Mucosa of descending colon (tissue), 3 donors: ENCODE results near the gene CLTCL1. TPM values are rescaled to one million over a fixed set of nuclear protein-coding genes. Genes with fewer than 3 reads are reported as not detected.
"Not testable (repeated sequence)": the region's sequence is repeated elsewhere in the genome, so short reads cannot be mapped to it uniquely, and the experiment has no call there.

ENCODE experiments used
- ATAC-seq: fragments of 200-7000 bp; cut with Tn5 transposase; one replicate; pipeline ENCODE4 v1.9.1; 2020; ENCODE audit warnings: mild to moderate bottlenecking, moderate library complexity
- DNase-seq, 3 donors: peaks; one replicate each; pipeline ENCODE4 v3.0.0-alpha.2; 2020
- H3K36me3 ChIP-seq: fragments of 200-600 bp; one replicate; pipeline ENCODE4 v1.8.0; 2021; ENCODE audit warnings: low read depth, mild to moderate bottlenecking
- H3K4me1 ChIP-seq: fragments of 200-600 bp; one replicate; pipeline ENCODE4 v1.8.0; 2021; ENCODE audit warnings: low read depth, mild to moderate bottlenecking
- H3K4me3 ChIP-seq: fragments of 200-600 bp; one replicate; pipeline ENCODE4 v1.8.0; 2021; ENCODE audit warnings: mild to moderate bottlenecking
- H3K9me3 ChIP-seq: fragments of 200-600 bp; one replicate; pipeline ENCODE4 v1.8.0; 2021; ENCODE audit warnings: mild to moderate bottlenecking
- intact Hi-C, 2 donors: fragments of 100-400 bp; cut with DNase I in 1 of 2; cut with micrococcal nuclease in 1 of 2; formaldehyde crosslinking; loops; one replicate each; pipeline versions ENCODE4 v1.11.0 to v1.11.1; 2022; cut with DNase I, micrococcal nuclease
- total RNA-seq, 3 donors: library from RNA; stranded (reverse); fragmentation: NEBNext Ultra II Directional in 2 of 3; extraction: Animal tissue kit (Norgen Biotek cat#: 25700) in 2 of 3; gene quantifications; one replicate each; pipeline versions ENCODE4 v1.2.1 to v1.2.4, GENCODE V29; 2021 to 2023
- TF ChIP-seq, protein P1 (sequence below): fragments of 200-600 bp; IDR thresholded peaks from one replicate; pipeline ENCODE4 v1.8.0; 2022; ENCODE audit warnings: antibody characterized with exemption, mild to moderate bottlenecking
- donor health status: DM: no; HTN: no; CAD: no; lungs with moderate emphysema.
- donor health status: DM: no; HTN: no; CAD: no.
- donor health status: DM: no; HTN: yes; CAD: no.

CLTCL1 gene
- total RNA-seq, 3 donors from 2014 or later = 3.0 to 5.9 (median 5.7) TPM

DNA sequence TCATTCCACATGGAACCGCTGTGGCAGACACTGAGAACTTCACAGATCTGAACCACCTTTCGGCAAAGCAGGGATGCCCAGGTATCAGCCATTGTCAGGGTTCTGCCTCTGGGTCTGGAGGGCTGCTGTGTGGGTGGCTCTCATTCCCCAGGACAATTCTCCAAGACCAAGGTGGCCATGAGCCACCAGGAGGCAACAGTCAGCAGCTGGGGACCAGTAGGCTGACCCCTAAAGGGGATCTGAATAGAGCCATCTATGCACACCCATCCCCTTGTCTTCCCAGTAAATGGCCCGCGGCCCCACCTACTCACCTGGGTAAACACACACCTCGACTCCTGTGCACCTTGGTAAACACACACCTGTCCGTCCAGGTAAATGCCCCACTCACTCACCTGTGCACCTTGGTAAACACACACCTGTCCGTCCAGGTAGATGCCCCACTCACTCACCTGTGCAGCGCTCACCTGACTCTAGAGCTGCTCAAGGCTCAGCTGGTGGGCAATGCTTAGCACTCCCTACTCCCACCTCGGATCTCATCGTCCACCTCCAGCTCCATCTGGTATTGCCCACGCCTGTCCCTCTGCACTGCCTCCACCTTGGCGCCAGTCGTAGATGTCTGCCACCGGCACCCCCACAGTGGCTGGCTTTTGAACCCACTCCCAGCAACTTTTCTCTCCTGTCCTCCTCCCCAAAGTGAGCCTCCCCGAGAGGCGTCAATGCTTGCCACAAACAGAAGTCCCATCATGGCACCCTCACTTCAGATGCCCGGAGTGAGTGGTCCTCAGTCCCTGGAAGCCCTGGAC lies 123.2 kb downstream of the CLTCL1 start:
- no peaks in the 10 kb centered on the region for H3K36me3 ChIP-seq
- DNase-seq (no peak), ATAC-seq (no peak)
- H3K9me3 ChIP-seq = no peaks in the 10 kb centered on the region
- intact Hi-C loops = no loop called here
- H3K4me1 ChIP-seq = peaks cover 27% of the 10 kb centered on the region
- no peak overlapping the region for H3K4me3 ChIP-seq
- TF ChIP-seq, protein P1, sequence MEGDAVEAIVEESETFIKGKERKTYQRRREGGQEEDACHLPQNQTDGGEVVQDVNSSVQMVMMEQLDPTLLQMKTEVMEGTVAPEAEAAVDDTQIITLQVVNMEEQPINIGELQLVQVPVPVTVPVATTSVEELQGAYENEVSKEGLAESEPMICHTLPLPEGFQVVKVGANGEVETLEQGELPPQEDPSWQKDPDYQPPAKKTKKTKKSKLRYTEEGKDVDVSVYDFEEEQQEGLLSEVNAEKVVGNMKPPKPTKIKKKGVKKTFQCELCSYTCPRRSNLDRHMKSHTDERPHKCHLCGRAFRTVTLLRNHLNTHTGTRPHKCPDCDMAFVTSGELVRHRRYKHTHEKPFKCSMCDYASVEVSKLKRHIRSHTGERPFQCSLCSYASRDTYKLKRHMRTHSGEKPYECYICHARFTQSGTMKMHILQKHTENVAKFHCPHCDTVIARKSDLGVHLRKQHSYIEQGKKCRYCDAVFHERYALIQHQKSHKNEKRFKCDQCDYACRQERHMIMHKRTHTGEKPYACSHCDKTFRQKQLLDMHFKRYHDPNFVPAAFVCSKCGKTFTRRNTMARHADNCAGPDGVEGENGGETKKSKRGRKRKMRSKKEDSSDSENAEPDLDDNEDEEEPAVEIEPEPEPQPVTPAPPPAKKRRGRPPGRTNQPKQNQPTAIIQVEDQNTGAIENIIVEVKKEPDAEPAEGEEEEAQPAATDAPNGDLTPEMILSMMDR = no peak

DNA sequence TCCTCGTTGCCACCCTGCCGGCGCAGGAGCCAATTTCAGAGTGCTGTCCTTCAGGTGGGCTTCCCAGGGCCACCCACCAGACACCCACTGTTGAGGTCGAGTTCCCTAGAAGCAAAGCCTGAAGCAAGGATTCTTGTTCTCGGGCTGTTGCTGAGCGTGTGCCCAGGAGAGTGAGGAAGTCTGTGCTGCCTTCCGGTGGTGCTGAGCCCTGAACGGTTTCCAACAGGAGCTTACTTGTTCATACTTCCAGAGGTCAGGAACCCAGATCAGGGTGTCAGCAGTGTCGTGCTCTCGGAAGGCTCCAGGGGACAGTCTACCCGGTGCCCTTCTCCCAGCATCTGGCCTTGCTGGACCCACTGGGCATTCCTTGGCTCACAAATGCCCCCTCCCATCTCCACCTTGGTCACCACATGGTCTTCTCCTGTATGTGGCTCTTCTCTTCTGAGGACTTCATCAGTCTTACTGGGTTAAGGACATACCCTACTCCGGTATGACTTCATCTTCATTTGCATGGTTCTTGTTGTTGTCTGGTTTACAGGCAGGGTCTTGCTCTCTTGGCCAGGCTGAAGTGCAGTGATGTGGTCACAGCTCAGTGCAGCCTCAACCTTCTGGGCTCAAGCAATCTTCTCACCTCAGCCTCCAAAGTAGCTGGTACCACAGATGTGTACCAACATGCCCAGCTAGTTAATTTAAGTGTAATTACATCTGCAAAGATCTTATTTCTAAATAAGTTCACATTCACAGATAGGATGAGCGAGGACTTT lies 124.2 kb downstream of the CLTCL1 start:
- intact Hi-C loops = no loop called here
- Histone ChIP-seq H3K9me3 (no peaks in the 10 kb centered on the region), H3K4me3 (no peak overlapping the region), H3K4me1 (peaks cover 17% of the 10 kb centered on the region), H3K36me3 (no peaks in the 10 kb centered on the region)
- TF ChIP-seq, protein P1 = no peak
- ATAC-seq (no peak), DNase-seq (no peak)

DNA sequence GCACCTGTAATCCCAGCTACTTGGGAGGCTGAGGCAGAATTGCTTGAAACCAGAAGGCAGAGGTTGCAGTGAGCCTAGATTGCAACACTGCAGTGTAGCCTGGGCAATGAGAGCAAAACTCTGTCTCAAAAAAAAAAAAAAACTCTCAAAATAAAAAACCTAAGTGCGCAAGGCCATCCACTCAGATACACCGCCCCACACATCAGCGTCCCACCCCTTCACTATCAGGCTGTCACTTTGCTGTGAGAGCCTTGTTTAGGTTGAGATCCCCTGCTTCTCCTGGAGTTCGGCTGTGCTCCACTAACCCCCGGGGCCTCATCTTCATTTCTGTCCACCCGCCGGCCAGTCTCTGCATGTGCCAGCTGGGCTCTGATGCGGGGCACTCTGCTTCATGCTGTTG lies 125.1 kb downstream of the CLTCL1 start:
- intact Hi-C loops = no loop called here
- no peaks in the 10 kb centered on the region for H3K36me3 ChIP-seq

DNA sequence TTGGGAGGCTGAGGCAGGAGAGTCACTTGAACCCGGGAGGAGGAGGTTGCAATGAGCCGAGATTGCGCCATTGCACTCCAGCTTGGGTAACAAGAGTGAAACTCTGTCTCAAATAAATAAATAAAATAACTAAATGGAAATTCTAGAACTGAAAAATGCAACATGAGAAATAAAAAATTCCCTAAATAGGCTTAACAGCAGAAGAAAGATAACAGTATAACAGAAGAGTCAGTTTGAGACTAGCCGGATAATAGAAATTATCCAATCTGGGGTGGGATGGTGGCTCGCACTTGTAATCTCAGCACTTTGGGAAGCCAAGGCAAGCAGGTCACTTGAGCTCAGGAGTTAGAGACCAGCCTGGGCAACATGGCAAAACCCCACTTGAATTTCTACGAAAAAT lies 127.1 kb downstream of the CLTCL1 start:
- TF ChIP-seq, protein P1 = no peak
- Histone ChIP-seq H3K4me1 (peaks cover 3% of the 10 kb centered on the region), H3K36me3 (no peaks in the 10 kb centered on the region), H3K4me3 (no peak overlapping the region), H3K9me3 (no peaks in the 10 kb centered on the region)
- ATAC-seq (no peak), DNase-seq (no peak)
- intact Hi-C loops = no loop called here

More for the DNA sequence above, 125.1 kb downstream of the CLTCL1 start:
- TF ChIP-seq, protein P1 = no peak
- DNase-seq (no peak), ATAC-seq (no peak)
- Histone ChIP-seq H3K4me1 (peaks cover 13% of the 10 kb centered on the region), H3K9me3 (no peaks in the 10 kb centered on the region), H3K4me3 (no peak overlapping the region)

DNA sequence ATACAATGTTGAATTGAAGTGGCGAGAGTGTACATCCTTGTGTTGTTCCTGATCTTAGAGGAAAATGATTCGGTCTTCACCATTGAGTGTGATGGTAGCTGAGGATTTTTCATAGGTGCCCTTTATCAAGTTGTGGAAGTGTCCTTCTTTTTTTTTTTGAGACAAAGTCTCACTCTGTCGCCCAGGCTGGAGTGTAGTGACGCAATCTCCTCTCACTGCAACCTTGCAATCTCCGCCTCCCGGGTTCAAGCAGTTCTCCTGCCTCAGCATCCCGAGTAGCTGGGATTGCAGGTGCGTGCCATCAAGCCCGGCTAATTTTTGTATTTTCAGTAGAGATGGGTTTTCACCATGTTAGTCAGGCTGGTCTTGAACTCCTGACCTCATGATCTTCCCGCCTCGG lies 132.9 kb downstream of the CLTCL1 start:
- H3K9me3 ChIP-seq, H3K4me1 ChIP-seq, ATAC-seq, H3K36me3 ChIP-seq, DNase-seq, H3K4me3 ChIP-seq, intact Hi-C loops: not testable (repeated sequence)

DNA sequence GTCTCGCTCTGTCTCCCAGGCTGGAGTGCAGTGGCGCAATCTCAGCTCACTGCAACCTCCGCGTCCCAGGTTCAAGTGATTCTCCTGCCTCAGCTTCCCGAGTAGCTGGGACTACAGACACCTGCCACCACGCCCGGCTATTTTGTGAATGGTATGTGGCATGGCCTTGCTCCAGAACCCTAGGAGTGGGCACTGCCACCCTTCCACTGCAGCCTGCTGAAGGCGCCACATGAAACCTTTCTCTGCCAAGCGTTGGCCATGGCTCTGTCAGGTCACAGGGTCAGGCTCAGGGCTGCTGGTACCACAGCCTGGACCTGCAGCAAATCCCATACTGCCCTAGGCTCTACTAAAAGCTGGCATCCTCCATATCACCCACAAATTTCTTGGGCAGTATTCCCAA lies 135.4 kb downstream of the CLTCL1 start:
- H3K4me1 ChIP-seq, H3K4me3 ChIP-seq, H3K36me3 ChIP-seq, H3K9me3 ChIP-seq, DNase-seq, intact Hi-C loops, ATAC-seq: not testable (repeated sequence)
